ENCODE data around the gene UGT2B15. TPM values are rescaled to one million over a fixed set of nuclear protein-coding genes. Genes with fewer than 3 reads are reported as not detected.

The UGT2B15 gene
- polyA plus RNA-seq, 4 donors: 2.5 to 94.3 (median 12.1) TPM

Other genes with a start within 250 kb of the UGT2B15 start
- under 1 TPM in 3 of 4 donors, not detected in 1; 0.04 to 0.27 (median 0.10) TPM for gene TMPRSS11E, start 223.2 kb downstream of the UGT2B15 start, polyA plus RNA-seq
- gene UGT2B17, start 94.3 kb downstream of the UGT2B15 start, polyA plus RNA-seq: 100 to 1,000 TPM in 3 of 4 donors, not detected in 1; 121 to 974 (median 229) TPM
- gene UGT2B10, start 145.3 kb upstream of the UGT2B15 start, polyA plus RNA-seq: under 1 TPM in 2 of 4 donors, not detected in 2; 0.03 to 0.83 TPM

All from small intestine (tissue), 4 donors.